ENCODE results near the gene CAND1.

The CAND1 gene

DNA sequence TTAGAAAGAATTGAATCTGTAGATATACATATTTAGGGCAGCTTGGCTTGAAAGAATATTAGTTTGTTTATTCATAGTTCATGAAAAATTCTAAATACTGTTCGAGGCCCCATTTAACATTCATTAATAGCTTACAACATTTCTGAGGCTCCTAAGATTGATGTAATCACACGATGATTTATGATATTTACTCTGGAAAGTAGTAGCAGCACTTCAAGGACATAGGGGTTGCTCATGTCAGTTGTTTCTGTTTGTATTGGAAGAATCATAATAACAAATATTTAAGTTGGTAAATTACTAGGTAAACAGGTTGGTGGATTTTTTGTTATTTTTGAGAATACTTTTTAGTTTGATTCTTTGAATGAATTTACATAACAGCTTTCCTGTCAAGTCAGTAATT lies 30.4 kb downstream of the CAND1 start:
- H3K4me3 ChIP-seq (replicated peaks; ENCODE audit: low read depth, low read length), result no peak overlapping the region
- no peak for DNase-seq (ENCODE audit: extremely low read depth, insufficient read length)
- peaks cover 4% of the 10 kb centered on the region; the same call in 1 of the 2 replicates for H3K36me3 ChIP-seq (ENCODE audit: control insufficient read depth, insufficient read depth, low read length)
- no peaks in the 10 kb centered on the region for H3K27me3 ChIP-seq (replicated peaks; ENCODE audit: control insufficient read depth, insufficient read depth, low read length)
- TF ChIP-seq, protein P1, sequence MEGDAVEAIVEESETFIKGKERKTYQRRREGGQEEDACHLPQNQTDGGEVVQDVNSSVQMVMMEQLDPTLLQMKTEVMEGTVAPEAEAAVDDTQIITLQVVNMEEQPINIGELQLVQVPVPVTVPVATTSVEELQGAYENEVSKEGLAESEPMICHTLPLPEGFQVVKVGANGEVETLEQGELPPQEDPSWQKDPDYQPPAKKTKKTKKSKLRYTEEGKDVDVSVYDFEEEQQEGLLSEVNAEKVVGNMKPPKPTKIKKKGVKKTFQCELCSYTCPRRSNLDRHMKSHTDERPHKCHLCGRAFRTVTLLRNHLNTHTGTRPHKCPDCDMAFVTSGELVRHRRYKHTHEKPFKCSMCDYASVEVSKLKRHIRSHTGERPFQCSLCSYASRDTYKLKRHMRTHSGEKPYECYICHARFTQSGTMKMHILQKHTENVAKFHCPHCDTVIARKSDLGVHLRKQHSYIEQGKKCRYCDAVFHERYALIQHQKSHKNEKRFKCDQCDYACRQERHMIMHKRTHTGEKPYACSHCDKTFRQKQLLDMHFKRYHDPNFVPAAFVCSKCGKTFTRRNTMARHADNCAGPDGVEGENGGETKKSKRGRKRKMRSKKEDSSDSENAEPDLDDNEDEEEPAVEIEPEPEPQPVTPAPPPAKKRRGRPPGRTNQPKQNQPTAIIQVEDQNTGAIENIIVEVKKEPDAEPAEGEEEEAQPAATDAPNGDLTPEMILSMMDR (IDR thresholded peaks at IDR 0.05; ENCODE audit: insufficient read depth, low read length, poor library complexity, severe bottlenecking), result no peak

DNA sequence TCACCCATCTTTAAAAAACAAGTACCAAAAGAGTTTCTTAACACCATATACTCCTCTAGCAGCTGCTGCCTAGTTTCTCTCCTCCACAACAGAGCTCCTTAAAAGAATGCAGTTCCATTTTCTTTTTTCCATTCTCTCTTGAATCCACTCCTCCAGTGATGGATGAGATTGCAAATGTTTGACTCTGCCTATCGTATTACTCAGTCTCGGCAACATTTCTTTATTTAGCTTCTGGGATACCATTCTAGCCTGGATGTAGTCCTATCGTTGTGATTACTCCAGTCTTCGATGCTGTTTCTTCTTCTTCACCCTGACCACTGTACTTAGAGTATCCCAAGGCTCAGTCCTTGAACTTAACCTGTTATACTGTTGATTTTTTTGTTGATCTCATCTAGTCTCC lies 30.8 kb downstream of the CAND1 start:
- DNase-seq (ENCODE audit: extremely low read depth, insufficient read length), result no peak
- TF ChIP-seq, protein P1 (IDR thresholded peaks at IDR 0.05; ENCODE audit: insufficient read depth, low read length, poor library complexity, severe bottlenecking), result no peak
- H3K36me3 ChIP-seq (ENCODE audit: control insufficient read depth, insufficient read depth, low read length), result peaks cover 4% of the 10 kb centered on the region; the same call in 1 of the 2 replicates
- no peak overlapping the region for H3K4me3 ChIP-seq (replicated peaks; ENCODE audit: low read depth, low read length)
- no peaks in the 10 kb centered on the region for H3K27me3 ChIP-seq (replicated peaks; ENCODE audit: control insufficient read depth, insufficient read depth, low read length)

DNA sequence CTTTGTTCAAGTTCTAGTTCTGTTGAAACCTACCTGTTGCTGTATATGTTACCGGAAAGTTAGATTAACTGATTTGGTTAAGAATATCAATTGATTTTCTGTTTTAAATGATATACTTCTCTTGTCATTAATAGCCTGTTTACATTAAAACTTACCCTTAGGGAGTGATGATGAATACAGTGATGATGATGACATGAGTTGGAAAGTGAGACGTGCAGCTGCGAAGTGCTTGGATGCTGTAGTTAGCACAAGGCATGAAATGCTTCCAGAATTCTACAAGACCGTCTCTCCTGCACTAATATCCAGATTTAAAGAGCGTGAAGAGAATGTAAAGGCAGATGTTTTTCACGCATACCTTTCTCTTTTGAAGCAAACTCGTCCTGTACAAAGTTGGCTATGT lies 33.0 kb downstream of the CAND1 start:
- no peak for DNase-seq (ENCODE audit: extremely low read depth, insufficient read length)
- TF ChIP-seq, protein P1 (IDR thresholded peaks at IDR 0.05; ENCODE audit: insufficient read depth, low read length, poor library complexity, severe bottlenecking), result no peak
- H3K27me3 ChIP-seq (replicated peaks; ENCODE audit: control insufficient read depth, insufficient read depth, low read length), result no peaks in the 10 kb centered on the region
- H3K36me3 ChIP-seq (ENCODE audit: control insufficient read depth, insufficient read depth, low read length), result peaks cover 4% of the 10 kb centered on the region; the same call in 1 of the 2 replicates
- H3K4me3 ChIP-seq (replicated peaks; ENCODE audit: low read depth, low read length), result no peak overlapping the region

DNA sequence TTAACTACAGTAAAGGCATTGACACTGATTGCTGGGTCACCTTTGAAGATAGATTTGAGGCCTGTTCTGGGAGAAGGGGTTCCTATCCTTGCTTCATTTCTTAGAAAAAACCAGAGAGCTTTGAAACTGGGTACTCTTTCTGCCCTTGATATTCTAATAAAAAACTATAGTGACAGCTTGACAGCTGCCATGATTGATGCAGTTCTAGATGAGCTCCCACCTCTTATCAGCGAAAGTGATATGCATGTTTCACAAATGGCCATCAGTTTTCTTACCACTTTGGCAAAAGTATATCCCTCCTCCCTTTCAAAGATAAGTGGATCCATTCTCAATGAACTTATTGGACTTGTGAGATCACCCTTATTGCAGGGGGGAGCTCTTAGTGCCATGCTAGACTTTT lies 36.4 kb downstream of the CAND1 start:
- DNase-seq (ENCODE audit: extremely low read depth, insufficient read length), result no peak
- Histone ChIP-seq H3K4me3 (replicated peaks; ENCODE audit: low read depth, low read length) (no peak overlapping the region), H3K27me3 (replicated peaks; ENCODE audit: control insufficient read depth, insufficient read depth, low read length) (no peaks in the 10 kb centered on the region), H3K36me3 (ENCODE audit: control insufficient read depth, insufficient read depth, low read length) (peaks cover 4% of the 10 kb centered on the region; the same call in 1 of the 2 replicates)
- TF ChIP-seq, protein P1 (IDR thresholded peaks at IDR 0.05; ENCODE audit: insufficient read depth, low read length, poor library complexity, severe bottlenecking), result no peak

DNA sequence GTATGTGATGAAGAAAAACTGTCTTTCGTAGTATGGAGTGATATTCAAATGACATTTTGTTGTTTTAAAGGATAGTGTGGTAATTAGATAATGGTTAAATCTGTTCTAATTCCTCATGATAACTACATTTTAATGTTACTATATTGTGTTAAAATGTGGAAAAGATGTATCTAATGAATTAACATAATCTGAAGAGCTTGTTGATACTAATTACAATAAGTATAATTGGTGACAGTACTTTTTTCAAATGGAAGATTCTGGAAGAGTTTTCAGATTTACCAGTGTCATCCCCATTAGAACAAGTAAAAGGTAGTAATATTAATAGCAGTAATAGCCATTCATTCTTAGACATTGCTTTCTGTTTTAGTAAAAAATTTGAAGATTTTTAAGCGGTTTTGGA lies 37.6 kb downstream of the CAND1 start:
- Histone ChIP-seq H3K36me3 (ENCODE audit: control insufficient read depth, insufficient read depth, low read length) (peaks cover 4% of the 10 kb centered on the region; the same call in 1 of the 2 replicates), H3K27me3 (replicated peaks; ENCODE audit: control insufficient read depth, insufficient read depth, low read length) (no peaks in the 10 kb centered on the region), H3K4me3 (replicated peaks; ENCODE audit: low read depth, low read length) (no peak overlapping the region)
- TF ChIP-seq, protein P1 (IDR thresholded peaks at IDR 0.05; ENCODE audit: insufficient read depth, low read length, poor library complexity, severe bottlenecking), result no peak
- no peak for DNase-seq (ENCODE audit: extremely low read depth, insufficient read length)

DNA sequence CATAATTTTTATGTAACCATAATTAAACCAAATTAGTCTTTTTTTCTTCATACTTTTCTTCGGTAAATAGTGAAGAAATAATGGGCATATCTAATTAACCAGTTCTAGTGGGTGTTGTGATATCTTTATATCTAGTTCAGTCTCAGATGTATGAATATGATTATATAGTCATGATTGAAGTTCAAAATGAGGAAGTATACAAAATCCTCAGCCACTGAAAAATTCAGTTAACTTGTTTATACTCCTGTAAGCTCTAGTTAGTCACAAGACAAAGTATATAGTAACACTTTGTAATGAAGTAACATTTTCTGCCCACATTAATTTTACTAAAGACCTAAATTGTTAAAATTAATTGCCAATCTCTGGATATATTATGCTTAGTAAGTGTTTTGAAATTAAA lies 46.5 kb downstream of the CAND1 start:
- TF ChIP-seq, protein P1 (IDR thresholded peaks at IDR 0.05; ENCODE audit: insufficient read depth, low read length, poor library complexity, severe bottlenecking), result no peak
- peaks cover 5% of the 10 kb centered on the region for H3K36me3 ChIP-seq (ENCODE audit: control insufficient read depth, insufficient read depth, low read length)
- no peak for DNase-seq (ENCODE audit: extremely low read depth, insufficient read length)
- no peak overlapping the region for H3K4me3 ChIP-seq (replicated peaks; ENCODE audit: low read depth, low read length)
- no peaks in the 10 kb centered on the region for H3K27me3 ChIP-seq (replicated peaks; ENCODE audit: control insufficient read depth, insufficient read depth, low read length)

All from GM06990 (cell line).